Putamen (tissue), 1 donor: ENCODE measurements around the gene AVPR2.

Experiments
- DNase-seq: peaks from one replicate; pipeline ENCODE4 v3.0.0-alpha.2; 2016; ENCODE audit warnings: low spot score

The AVPR2 gene

GRCh38 chrX:153903991-153904957 is at the start of gene AVPR2:
AVPR2 (plus strand) TSS chrX:153904673; CDS start chrX:153905146, 473 bp downstream.
- no peak for DNase-seq

- DNase-seq, result no peak
Measured at GRCh38 chrX:153854702-153855101, 49.8 kb upstream of the AVPR2 start.

- no peak for DNase-seq
Measured at GRCh38 chrX:153857348-153857903, 47.0 kb upstream of the AVPR2 start.

GRCh38 chrX:153861151-153861550 is 43.3 kb upstream of the AVPR2 start:
- no peak for DNase-seq

- no peak for DNase-seq
Measured at GRCh38 chrX:153861733-153862310, 42.7 kb upstream of the AVPR2 start.

- DNase-seq, result no peak
Measured at GRCh38 chrX:153862369-153863250, 41.9 kb upstream of the AVPR2 start.

GRCh38 chrX:153863251-153863991 is 41.1 kb upstream of the AVPR2 start:
- no peak for DNase-seq

GRCh38 chrX:153864101-153864500 is 40.4 kb upstream of the AVPR2 start:
- DNase-seq, result no peak

GRCh38 chrX:153864561-153865320 is 39.7 kb upstream of the AVPR2 start:
- DNase-seq, result no peak

- no peak for DNase-seq
Measured at GRCh38 chrX:153865321-153865580, 39.2 kb upstream of the AVPR2 start.

GRCh38 chrX:153865685-153866084 is 38.8 kb upstream of the AVPR2 start:
- DNase-seq, result no peak

GRCh38 chrX:153866302-153867019 is 38.0 kb upstream of the AVPR2 start:
- DNase-seq, result no peak

GRCh38 chrX:153867139-153867538 is 37.3 kb upstream of the AVPR2 start:
- no peak for DNase-seq

GRCh38 chrX:153867671-153868070 is 36.8 kb upstream of the AVPR2 start:
- DNase-seq, result no peak

- no peak for DNase-seq
Measured at GRCh38 chrX:153868576-153869472, 35.6 kb upstream of the AVPR2 start.

GRCh38 chrX:153869473-153870287 is 34.8 kb upstream of the AVPR2 start:
- DNase-seq, result no peak

- DNase-seq, result no peak
Measured at GRCh38 chrX:153870288-153870690, 34.2 kb upstream of the AVPR2 start.

- no peak for DNase-seq
Measured at GRCh38 chrX:153870791-153871360, 33.6 kb upstream of the AVPR2 start.
